GM18870 (cell line): Measurements from ENCODE around the gene NECTIN1.

Source experiments
- ATAC-seq: cut with Tn5 transposase; IDR thresholded peaks from one replicate; pipeline ENCODE4 v1.9.1; 2021; ENCODE audit warnings: moderate library complexity; ENCODE audit not compliant: unreplicated experiment

The NECTIN1 gene

DNA sequence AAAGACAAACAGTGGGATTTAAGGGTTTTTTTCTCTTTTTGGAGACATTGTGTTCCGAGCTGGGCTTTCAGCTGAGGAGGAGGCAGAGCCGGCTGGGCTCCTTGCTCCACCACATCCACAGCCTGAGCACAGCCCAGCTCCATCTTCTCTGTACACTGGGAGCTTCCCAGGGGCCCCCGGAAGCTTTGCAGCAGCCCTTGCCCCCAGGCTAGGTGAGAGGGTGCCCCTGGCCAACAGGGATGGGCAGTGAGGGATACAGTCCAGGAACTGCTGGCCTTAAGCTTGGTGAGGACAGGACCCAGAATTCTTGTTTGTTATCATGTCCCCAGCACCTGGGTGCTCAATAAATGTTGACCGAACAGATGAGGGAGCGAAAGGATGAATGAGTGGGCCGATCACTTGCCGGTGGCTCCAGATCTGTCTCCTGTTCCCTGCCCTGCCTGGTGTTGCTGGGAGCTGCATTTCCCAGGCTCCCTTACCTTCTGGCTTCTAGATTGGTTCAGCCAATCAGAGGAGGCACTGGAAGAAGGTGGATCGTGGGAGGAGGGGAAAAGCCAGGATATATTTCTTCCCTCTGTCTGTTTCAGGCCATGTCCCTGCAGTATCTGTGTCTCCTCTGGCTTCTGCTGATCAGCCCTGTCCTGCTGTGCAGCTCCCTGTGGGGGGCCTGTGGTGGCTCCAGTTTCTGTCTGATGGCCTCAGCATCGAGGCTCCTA lies 26.5 kb upstream of the NECTIN1 start:
- no peak for ATAC-seq

- no peak for ATAC-seq
Measured at GRCh38 chr11:119754656-119755355, 25.8 kb upstream of the NECTIN1 start.

DNA sequence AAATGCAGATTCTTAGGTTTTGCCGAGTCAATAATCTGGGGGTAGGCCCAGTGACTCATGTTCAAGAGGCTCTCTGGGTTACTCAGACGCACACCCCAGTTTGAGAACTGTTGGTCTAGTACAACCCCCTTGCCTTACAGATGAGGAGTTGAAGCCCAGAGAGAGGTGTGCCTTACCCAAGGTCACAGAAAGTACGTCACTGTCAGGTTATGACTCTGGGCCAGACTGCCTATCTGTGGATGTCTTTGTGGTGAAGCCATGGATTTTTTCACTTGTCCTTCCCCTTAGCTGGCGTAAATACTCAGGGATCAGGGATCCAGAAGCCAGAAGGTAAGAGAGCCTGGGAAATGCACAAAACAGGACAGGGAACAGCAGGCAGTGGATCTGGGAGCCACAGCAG lies 25.2 kb upstream of the NECTIN1 start:
- no peak for ATAC-seq

DNA sequence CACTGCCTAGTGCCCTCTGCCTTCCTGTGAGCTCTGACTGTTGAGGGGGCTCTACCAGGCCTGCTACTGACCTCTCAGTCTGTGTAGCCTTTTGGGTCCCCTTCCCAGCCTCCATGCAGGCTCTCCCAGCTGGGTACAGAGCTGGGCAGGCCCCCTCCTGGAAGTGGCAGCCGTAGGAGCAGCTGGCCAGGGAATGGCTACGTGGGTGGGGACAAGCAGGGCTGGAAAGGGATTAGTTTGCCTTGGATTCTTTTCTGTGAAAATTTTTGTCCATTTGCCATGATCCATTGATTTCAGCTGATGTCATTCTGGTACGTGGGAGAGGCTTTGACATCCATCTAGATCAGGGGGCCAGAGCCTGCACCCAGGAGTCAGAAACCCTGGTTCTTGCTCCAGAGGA lies 23.9 kb upstream of the NECTIN1 start:
- ATAC-seq = no peak

GRCh38 chr11:119752345-119752871 lies 23.4 kb upstream of the NECTIN1 start:
- ATAC-seq = no peak

- ATAC-seq = no peak
Measured at GRCh38 chr11:119750056-119750455, 21.1 kb upstream of the NECTIN1 start.

- no peak for ATAC-seq
Measured at GRCh38 chr11:119749006-119749565, 20.1 kb upstream of the NECTIN1 start.

- no peak for ATAC-seq
Measured at GRCh38 chr11:119747868-119748660, 19.1 kb upstream of the NECTIN1 start.

- ATAC-seq = no peak
Measured at GRCh38 chr11:119745776-119746535, 17.0 kb upstream of the NECTIN1 start.

DNA sequence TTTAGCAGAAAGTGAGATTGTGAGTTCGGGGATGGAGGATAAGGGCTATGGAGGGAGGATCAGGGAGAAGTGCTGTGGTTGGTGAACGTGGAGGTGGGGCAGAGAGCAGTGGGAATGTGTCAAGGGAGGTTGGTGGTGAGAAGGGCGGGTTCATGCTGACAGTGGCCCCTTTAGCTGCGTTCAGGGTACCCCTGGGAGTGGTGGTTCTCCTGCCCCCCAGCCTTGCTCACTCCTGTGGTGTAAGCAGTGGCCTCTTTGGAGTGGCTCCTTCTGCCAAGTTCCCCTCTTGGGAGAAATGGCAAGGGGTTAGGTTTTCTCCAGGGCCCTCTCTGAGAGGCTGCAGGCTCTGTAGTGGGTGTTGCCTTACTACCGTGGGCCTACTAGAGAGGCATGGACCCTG lies 16.1 kb upstream of the NECTIN1 start:
- no peak for ATAC-seq

DNA sequence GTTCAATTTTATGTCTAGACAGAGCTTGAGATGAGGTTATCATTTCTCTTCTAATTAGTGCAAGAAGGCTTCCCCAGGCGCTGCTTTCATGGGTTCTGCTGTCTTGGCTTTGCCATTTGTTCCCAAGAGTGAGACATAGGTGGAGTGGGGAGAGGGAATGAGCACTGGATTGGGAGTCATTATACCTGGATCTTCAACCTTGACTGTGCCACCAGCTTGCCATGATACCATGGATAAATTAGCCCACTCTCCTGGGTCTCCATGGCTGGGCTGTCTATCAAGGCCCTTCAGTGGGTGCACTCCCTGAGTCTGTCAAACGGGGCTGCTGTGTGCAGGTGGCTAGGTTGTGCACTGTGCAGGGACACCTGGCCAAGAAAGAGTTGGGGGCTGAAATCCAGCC lies 15.6 kb upstream of the NECTIN1 start:
- ATAC-seq = no peak

- no peak for ATAC-seq
Measured at GRCh38 chr11:119743006-119743405, 14.0 kb upstream of the NECTIN1 start.

- no peak for ATAC-seq
Measured at GRCh38 chr11:119742263-119742861, 13.4 kb upstream of the NECTIN1 start.

DNA sequence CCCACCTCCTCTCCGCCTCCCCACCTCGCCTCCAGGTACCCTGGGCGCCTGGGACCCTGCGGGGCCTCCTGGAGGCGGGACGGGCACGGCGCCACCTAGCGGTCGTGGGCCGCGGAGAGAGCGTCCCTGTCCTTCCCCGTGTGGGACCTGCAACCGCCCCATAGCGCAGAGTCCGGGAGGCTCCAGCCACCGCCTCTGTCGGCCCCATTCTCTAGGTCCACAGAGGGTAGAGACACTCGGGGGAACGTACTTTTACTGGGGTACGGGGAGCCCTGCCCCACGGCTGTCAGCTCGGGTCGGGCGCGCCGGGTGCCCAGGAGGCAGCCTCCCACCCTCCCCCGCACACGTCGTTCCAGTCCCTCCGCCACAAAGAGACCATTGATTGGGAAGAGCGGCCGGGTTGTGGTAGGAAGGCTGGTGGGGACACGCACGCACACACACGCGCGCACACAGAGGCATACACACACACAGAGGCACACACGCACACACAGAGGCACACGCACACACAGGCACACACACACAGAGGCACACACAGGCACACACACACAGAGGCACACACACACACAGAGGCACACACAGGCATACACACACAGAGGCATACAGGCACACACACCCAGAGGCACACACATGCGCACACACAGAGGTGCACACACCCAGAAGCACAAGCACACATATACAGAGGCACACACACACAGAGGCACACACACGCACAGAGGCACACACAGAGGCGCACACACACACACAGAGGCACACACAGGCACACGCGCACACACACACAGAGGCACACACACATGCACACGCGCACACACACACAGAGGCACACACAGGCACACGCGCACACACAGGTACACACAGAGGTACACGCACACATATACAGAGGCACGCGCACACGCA lies 12.6 kb upstream of the NECTIN1 start:
- ATAC-seq = no peak

DNA sequence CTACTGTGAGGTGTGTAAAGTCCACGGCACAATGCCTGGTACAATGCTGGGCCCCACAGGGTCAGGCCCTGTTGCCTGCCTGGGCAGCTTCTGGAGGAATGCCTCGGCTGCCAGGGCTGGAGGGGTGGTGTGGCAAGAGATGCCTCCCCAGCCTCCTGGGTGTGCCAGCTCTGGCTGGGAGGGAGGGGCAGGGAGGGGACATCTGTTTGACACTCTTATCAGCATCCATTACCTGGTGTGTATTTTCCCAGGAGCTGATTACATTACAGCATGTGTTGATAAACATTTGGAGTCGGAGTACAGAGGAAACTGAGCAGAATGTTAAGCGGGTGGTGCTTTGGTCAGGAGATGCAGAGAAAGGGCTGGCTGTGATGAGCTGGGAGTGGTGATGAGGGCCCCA lies 11.0 kb upstream of the NECTIN1 start:
- no peak for ATAC-seq

DNA sequence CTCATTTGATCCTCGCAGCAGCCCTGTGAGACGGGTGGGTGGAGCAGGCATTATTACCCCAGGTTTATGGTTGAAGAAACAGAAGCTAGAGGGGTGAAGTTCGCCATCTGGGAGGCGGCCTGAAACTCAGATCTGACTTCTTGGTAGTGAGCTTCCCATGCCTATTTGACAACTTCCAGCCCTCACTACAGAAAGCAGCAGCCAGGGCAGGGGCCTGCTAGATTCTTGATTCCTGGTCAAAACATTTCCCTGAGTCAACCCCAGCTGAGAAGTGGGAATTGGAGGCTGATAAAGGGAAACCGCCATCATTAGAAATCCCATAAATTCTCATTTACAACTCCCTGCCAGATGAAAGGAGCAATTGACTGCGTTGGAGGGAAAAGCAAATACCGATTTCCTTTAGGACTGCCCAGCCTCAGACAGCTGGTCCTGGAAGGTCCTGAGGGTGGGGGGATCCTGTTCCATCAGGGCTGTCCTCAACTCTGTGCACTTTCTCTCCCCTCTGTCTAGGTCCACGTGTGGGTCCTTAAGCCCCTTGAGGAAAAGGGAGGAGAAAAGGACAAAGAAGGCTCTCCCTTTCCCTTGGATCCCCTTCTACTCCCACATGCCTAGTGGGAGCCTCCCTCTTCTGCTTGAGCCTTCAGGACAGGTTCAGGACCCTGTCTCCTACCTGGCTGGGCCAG lies 10.2 kb upstream of the NECTIN1 start:
- no peak for ATAC-seq

DNA sequence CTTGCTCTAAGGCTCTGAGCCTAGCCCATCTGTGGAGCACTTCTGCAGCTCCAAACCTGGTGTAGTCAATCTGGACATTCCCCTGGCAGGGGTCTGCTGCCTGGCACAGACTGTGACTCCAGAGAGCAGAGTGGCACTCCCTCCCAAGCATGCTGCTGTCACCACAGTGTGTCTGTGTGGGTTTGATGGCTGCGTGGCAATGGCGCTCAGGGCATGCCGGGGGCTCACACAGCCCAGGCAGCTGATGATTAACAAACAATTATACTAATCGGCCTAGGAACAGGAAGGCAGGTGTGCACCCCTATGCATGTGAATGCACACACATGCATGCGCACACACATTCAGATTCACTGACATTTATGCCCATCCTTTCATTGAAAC lies 9.0 kb upstream of the NECTIN1 start:
- ATAC-seq = no peak

DNA sequence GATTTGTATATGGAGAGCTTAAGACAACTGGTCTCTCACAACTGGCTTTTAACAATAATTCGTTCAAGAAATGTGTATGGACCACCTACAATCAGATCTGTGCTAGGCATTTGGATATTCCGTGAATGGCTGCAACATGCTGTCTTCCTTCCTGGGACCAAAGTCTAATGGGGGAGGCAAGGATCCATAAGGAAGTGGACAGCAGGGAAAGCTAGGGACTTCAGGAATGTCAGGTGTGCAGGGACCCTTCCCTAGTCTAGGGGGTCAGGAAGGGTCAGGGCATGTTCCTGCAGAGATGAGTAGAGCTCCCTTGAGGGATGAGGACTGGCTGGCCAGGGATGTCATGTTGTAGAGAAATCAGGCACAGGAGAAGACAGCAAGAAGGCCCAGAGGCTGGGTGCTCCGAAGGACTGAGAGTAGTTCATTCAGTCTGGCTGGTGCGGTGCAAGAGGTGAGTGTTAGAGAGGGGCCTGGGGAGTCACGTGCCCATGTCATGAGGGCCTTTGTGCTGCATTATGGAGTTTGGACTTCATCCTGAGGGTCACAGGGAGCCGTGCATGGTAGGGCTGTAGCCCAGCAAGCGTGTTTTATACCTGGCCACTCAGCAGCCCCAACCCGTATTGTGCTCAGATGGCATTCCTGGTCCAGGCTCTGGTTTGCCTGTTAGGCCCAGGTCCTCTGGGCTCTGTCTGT lies 8.5 kb upstream of the NECTIN1 start:
- ATAC-seq = no peak
